IMR-90 (cell line): ENCODE measurements around the gene ITSN1. TPM values are rescaled to one million over a fixed set of nuclear protein-coding genes. Genes with fewer than 3 reads are reported as not detected.

Experiments
- ATAC-seq: fragments of 200-7000 bp; cut with Tn5 transposase; 2 replicates; pipeline ENCODE4 v1.9.1; 2020; ENCODE audit warnings: low read depth, mild to moderate bottlenecking, moderate library complexity
- BruUV-seq: library from RNA; stranded (reverse); fragments of 400-500 nt; replicated peaks from 2 replicates; lab custom pipeline; 2021; lab: Mats Ljungman, UMichigan
- CTCF ChIA-PET: fragments of 300-600 bp; formaldehyde crosslinking; extraction: SDS; loops from one replicate; lab custom pipeline; 2021; ENCODE audit warnings: antibody characterized with exemption; lab: Yijun Ruan, JAX
- POLR2A ChIA-PET: fragments of 300-600 bp; sonication (Branson Sonifier 250); formaldehyde crosslinking; loops from one replicate; lab custom pipeline; 2022; ENCODE audit warnings: antibody characterized with exemption; ENCODE audit not compliant: unreplicated experiment; lab: Charles Lee
- DNase-seq: peaks from one replicate; pipeline ENCODE4 v3.0.0; 2013
- H2AFZ ChIP-seq: replicated peaks from 2 replicates; pipeline ENCODE3; 2013; ENCODE audit warnings: low read length, mild to moderate bottlenecking; ENCODE audit not compliant: poor library complexity
- H2AK5ac ChIP-seq: 2 replicates; pipeline ENCODE4 v1.6.1; 2013; ENCODE audit warnings: low read depth, low read length, inconsistent platforms
- H2AK9ac ChIP-seq: replicated peaks from 2 replicates; pipeline ENCODE3; 2013; ENCODE audit warnings: mild to moderate bottlenecking, low read depth, low read length, moderate library complexity; ENCODE audit not compliant: poor library complexity
- H2BK120ac ChIP-seq: 2 replicates; pipeline ENCODE4 v1.6.1; 2013; ENCODE audit warnings: low read depth, low read length, inconsistent platforms
- H2BK15ac ChIP-seq: 3 replicates; pipeline ENCODE4 v1.6.1; 2013; ENCODE audit warnings: low read depth, low read length, inconsistent platforms
- H2BK20ac ChIP-seq: 2 replicates; pipeline ENCODE4 v1.6.1; 2013; ENCODE audit warnings: low read depth, mild to moderate bottlenecking, inconsistent platforms, low read length, moderate library complexity
- H2BK5ac ChIP-seq: 2 replicates; pipeline ENCODE4 v1.6.1; 2013; ENCODE audit warnings: mild to moderate bottlenecking, low read depth, low read length, inconsistent platforms; ENCODE audit not compliant: poor library complexity, severe bottlenecking
- H3K14ac ChIP-seq: replicated peaks from 2 replicates; pipeline ENCODE4 v1.6.1; 2013; ENCODE audit warnings: low read depth, low read length, inconsistent platforms
- H3K18ac ChIP-seq: 2 replicates; pipeline ENCODE4 v1.6.1; 2013; ENCODE audit warnings: low read depth, low read length, control low read depth
- H3K23ac ChIP-seq: 2 replicates; pipeline ENCODE4 v1.6.1; 2013; ENCODE audit warnings: low read depth, low read length, inconsistent platforms
- H3K27ac ChIP-seq: 2 replicates; pipeline ENCODE4 v1.5.1; 2013; ENCODE audit warnings: mild to moderate bottlenecking, control low read depth, low read length; ENCODE audit not compliant: insufficient read depth
- H3K27me3 ChIP-seq: 2 replicates; pipeline ENCODE4 v1.6.1; 2013; ENCODE audit warnings: low read length; ENCODE audit not compliant: control insufficient read depth, insufficient read depth
- H3K36me3 ChIP-seq: 2 replicates; pipeline ENCODE4 v1.6.1; 2013; ENCODE audit warnings: low read length, mixed read lengths; ENCODE audit not compliant: control insufficient read depth, insufficient read depth
- H3K4ac ChIP-seq: 2 replicates; pipeline ENCODE4 v1.6.1; 2013; ENCODE audit warnings: low read depth, low read length, inconsistent platforms
- H3K4me1 ChIP-seq: 2 replicates; pipeline ENCODE4 v1.6.1; 2013; ENCODE audit warnings: low read length, mixed read lengths; ENCODE audit not compliant: control insufficient read depth, insufficient read depth
- H3K4me2 ChIP-seq: 2 replicates; pipeline ENCODE4 v1.6.1; 2013; ENCODE audit warnings: low read depth, mild to moderate bottlenecking, control low read depth, low read length, moderate library complexity
- H3K4me3 ChIP-seq: 2 replicates; pipeline ENCODE4 v1.5.1; 2013; ENCODE audit warnings: low read depth, mild to moderate bottlenecking, control low read depth, low read length, moderate library complexity; ENCODE audit not compliant: insufficient read depth
- H3K56ac ChIP-seq: 2 replicates; pipeline ENCODE4 v1.6.1; 2013; ENCODE audit warnings: low read length, inconsistent platforms; ENCODE audit not compliant: insufficient read depth; ENCODE audit errors: extremely low read depth
- H3K79me1 ChIP-seq, 2 experiments: 2 replicates each; pipeline ENCODE4 v1.6.1; 2013; ENCODE audit warnings: low read length in 2 of 2, inconsistent platforms in 1 of 2, low read depth in 1 of 2
- H3K9ac ChIP-seq: 2 replicates; pipeline ENCODE4 v1.6.1; 2013; ENCODE audit warnings: low read depth, low read length, control low read depth
- H3K9me1 ChIP-seq: 2 replicates; pipeline ENCODE4 v1.6.1; 2013; ENCODE audit warnings: low read length, inconsistent platforms; ENCODE audit not compliant: insufficient read depth
- H3K9me3 ChIP-seq: 2 replicates; pipeline ENCODE4 v1.6.1; 2013; ENCODE audit warnings: low read length; ENCODE audit not compliant: control insufficient read depth, insufficient read depth
- H4K20me1 ChIP-seq: 2 replicates; pipeline ENCODE4 v1.6.1; 2013; ENCODE audit warnings: low read length, inconsistent platforms; ENCODE audit not compliant: insufficient read depth
- H4K5ac ChIP-seq: 2 replicates; pipeline ENCODE4 v1.6.1; 2013; ENCODE audit warnings: mild to moderate bottlenecking, low read depth, low read length, control low read depth
- H4K8ac ChIP-seq, 2 experiments: 2 replicates each; pipeline ENCODE4 v1.6.1; 2013; ENCODE audit warnings: low read depth in 2 of 2, low read length in 2 of 2, control low read depth in 1 of 2, inconsistent platforms in 1 of 2
- H4K91ac ChIP-seq: 2 replicates; pipeline ENCODE4 v1.6.1; 2013; ENCODE audit warnings: low read depth, low read length, inconsistent platforms; ENCODE audit not compliant: insufficient read depth
- BHLHE40 ChIP-seq: fragments of 150-350 bp; IDR thresholded peaks from 2 replicates; pipeline ENCODE4 v1.6.1; 2016; ENCODE audit warnings: mild to moderate bottlenecking, low read depth, low read length
- CEBPB ChIP-seq: IDR thresholded peaks from 2 replicates; pipeline ENCODE4 v1.6.1; 2012; ENCODE audit warnings: low read depth, low read length, improper control_type of control experiment
- CHD1 ChIP-seq: IDR thresholded peaks from 2 replicates; pipeline ENCODE4 v1.6.1; 2012; ENCODE audit warnings: low read depth, low read length, improper control_type of control experiment
- CTCF ChIP-seq: conservative IDR thresholded peaks from 2 replicates; pipeline ENCODE4 v1.5.1; 2012; ENCODE audit warnings: mild to moderate bottlenecking, low read depth, low read length, improper control_type of control experiment
- ELK1 ChIP-seq: fragments of 150-350 bp; IDR thresholded peaks from 2 replicates; pipeline ENCODE4 v1.6.1; 2016; ENCODE audit warnings: low read depth, mild to moderate bottlenecking, low read length, moderate library complexity, borderline replicate concordance
- FOS ChIP-seq: fragments of 150-350 bp; IDR thresholded peaks from 2 replicates; pipeline ENCODE4 v1.6.1; 2016; ENCODE audit warnings: low read depth, low read length
- MAFK ChIP-seq: IDR thresholded peaks from 2 replicates; pipeline ENCODE4 v1.6.1; 2012; ENCODE audit warnings: low read depth, low read length, improper control_type of control experiment
- MAZ ChIP-seq: IDR thresholded peaks from 2 replicates; pipeline ENCODE4 v1.6.1; 2012; ENCODE audit warnings: low read depth, mild to moderate bottlenecking, low read length, improper control_type of control experiment, moderate library complexity, borderline replicate concordance
- MXI1 ChIP-seq: IDR thresholded peaks from 2 replicates; pipeline ENCODE4 v1.6.1; 2012; ENCODE audit warnings: low read depth, mild to moderate bottlenecking, low read length, moderate library complexity, borderline replicate concordance
- NFE2L2 ChIP-seq: fragments of 150-350 bp; IDR thresholded peaks from 2 replicates; pipeline ENCODE4 v1.6.1; 2016; ENCODE audit warnings: low read depth, mild to moderate bottlenecking, low read length
- POLR2A ChIP-seq: IDR thresholded peaks from 2 replicates; pipeline ENCODE4 v1.6.1; 2012; ENCODE audit warnings: mild to moderate bottlenecking, low read depth, low read length
- RAD21 ChIP-seq: IDR thresholded peaks from 2 replicates; pipeline ENCODE4 v1.6.1; 2012; ENCODE audit warnings: low read length, improper control_type of control experiment
- RCOR1 ChIP-seq: IDR thresholded peaks from 2 replicates; pipeline ENCODE4 v1.6.1; 2012; ENCODE audit warnings: mild to moderate bottlenecking, low read length, improper control_type of control experiment; ENCODE audit not compliant: insufficient replicate concordance
- RFX5 ChIP-seq: IDR thresholded peaks from 2 replicates; pipeline ENCODE4 v1.8.0; 2012; ENCODE audit warnings: low read depth, mild to moderate bottlenecking, low read length, moderate library complexity
- SMC3 ChIP-seq: fragments of 150-350 bp; IDR thresholded peaks from 2 replicates; pipeline ENCODE4 v1.6.1; 2016; ENCODE audit warnings: low read depth, mild to moderate bottlenecking, antibody characterized with exemption, low read length, moderate library complexity
- USF2 ChIP-seq: fragments of 150-350 bp; IDR thresholded peaks from 2 replicates; pipeline ENCODE4 v1.6.1; 2017; ENCODE audit warnings: mild to moderate bottlenecking, antibody characterized with exemption, low read length, low read depth
- WGBS, 2 experiments: methylation state at CpG; one replicate each; pipeline versions ENCODE4 v1.1.5 to v1.1.7; 2013; ENCODE audit warnings: missing lambda C conversion rate in 2 of 2; ENCODE audit not compliant: insufficient read length in 1 of 2; ENCODE audit errors: extremely low coverage in 2 of 2; 5-methylcytosine and 5-hydroxymethylcytosine counted together
- dilution Hi-C: fragments of 300-500 bp; cut with HindIII; formaldehyde crosslinking; loops from one replicate; pipeline ENCODE4 v1.14.3; 2018; ENCODE audit warnings: low sequenced_read_pairs; ENCODE audit not compliant: unreplicated experiment
- in situ Hi-C: fragments of 300-500 bp; cut with MboI; formaldehyde crosslinking; loops from 3 replicates; pipeline ENCODE4 v1.14.3; 2019; ENCODE audit warnings: low sequenced_read_pairs, inconsistent platforms, mixed read lengths
- intact Hi-C: fragments of 100-400 bp; cut with micrococcal nuclease; formaldehyde crosslinking; loops from 2 replicates; pipeline ENCODE4 v1.10.0; 2022
- polyA plus RNA-seq, 3 experiments: library from polyadenylated mRNA; depleted of rRNA; stranded (reverse); fragments of >200 nt; gene quantifications; 2 replicates each; pipeline ENCODE4 v1.2.3, GENCODE V29; 2012; ENCODE audit warnings: low replicate concordance in 1 of 3
- total RNA-seq: library from RNA; depleted of rRNA; stranded (reverse); fragments of >200 nt; gene quantifications from 2 replicates; pipeline ENCODE4 v1.2.3, GENCODE V29; 2012

Gene ITSN1
- total and polyA plus RNA-seq, 2 of the 4 experiments (the other 2 are of a cell fraction): 45.4 to 62.0 TPM

- Histone ChIP-seq H3K9me1 (peaks cover 15% of the 10 kb centered on the region), H3K9ac (no peak overlapping the region), H4K91ac (no peak overlapping the region), H3K4me1 (peaks cover 7% of the 10 kb centered on the region), H3K56ac (no peak overlapping the region), H3K79me1 (peaks cover 34 to 72% of the 10 kb centered on the region in 2 experiments), H3K4me2 (no peak overlapping the region), H3K9me3 (no peaks in the 10 kb centered on the region), H2AK9ac (no peak overlapping the region), H4K20me1 (peaks cover 58% of the 10 kb centered on the region), H2AFZ (no peak overlapping the region), H3K18ac (no peak overlapping the region), H3K23ac (no peak overlapping the region), H2BK5ac (no peak overlapping the region), H2BK120ac (no peak overlapping the region), H2AK5ac (no peak overlapping the region), H2BK20ac (no peak overlapping the region), H3K27me3 (no peaks in the 10 kb centered on the region), H2BK15ac (no peak overlapping the region), H4K8ac (no peak overlapping the region), H3K36me3 (no peaks in the 10 kb centered on the region), H3K4me3 (no peak overlapping the region), H3K4ac (no peak overlapping the region), H3K14ac (no peak overlapping the region), H3K27ac (no peak overlapping the region), H4K5ac (no peak overlapping the region)
- CTCF ChIA-PET: interaction anchor here (0.7 kb wide), 1 partner anchor 34 kb away, joined by 4 read pairs; no protein-coding TSS in a partner anchor
- in situ Hi-C loops (no loop called here), intact Hi-C loops (no loop called here), dilution Hi-C loops (no loop called here)
- no TSS peak for BruUV-seq
- ATAC-seq: no peak
- TF ChIP-seq MAZ (no peak), RAD21 (no peak), RFX5 (no peak), USF2 (no peak), SMC3 (no peak), FOS (no peak), MXI1 (no peak), RCOR1 (no peak), CEBPB (no peak), MAFK (no peak), ELK1 (no peak), POLR2A (no peak), BHLHE40 (no peak), CTCF (no peak), CHD1 (no peak), NFE2L2 (no peak)
- WGBS, 2 experiments: 50% methylated on average over 1 of the region's 5 CpGs; no CpG with 5 or more reads in 1 of the 2 experiments
- DNase-seq: no peak
- POLR2A ChIA-PET: no interaction called here
These were observed 48.6 kb downstream of the ITSN1 start for GRCh38 chr21:33690874-33691273.
